Measurements from ENCODE around the gene SLC17A9. TPM values are rescaled to one million over a fixed set of nuclear protein-coding genes. Genes with fewer than 3 reads are reported as not detected.

Gene SLC17A9
- total and polyA plus RNA-seq, 10 of the 15 experiments (the other 5 are each of a cell fraction or from before 2014, with no cell fraction given), result 0.72 to 74.1 (median 29.4) TPM

DNA sequence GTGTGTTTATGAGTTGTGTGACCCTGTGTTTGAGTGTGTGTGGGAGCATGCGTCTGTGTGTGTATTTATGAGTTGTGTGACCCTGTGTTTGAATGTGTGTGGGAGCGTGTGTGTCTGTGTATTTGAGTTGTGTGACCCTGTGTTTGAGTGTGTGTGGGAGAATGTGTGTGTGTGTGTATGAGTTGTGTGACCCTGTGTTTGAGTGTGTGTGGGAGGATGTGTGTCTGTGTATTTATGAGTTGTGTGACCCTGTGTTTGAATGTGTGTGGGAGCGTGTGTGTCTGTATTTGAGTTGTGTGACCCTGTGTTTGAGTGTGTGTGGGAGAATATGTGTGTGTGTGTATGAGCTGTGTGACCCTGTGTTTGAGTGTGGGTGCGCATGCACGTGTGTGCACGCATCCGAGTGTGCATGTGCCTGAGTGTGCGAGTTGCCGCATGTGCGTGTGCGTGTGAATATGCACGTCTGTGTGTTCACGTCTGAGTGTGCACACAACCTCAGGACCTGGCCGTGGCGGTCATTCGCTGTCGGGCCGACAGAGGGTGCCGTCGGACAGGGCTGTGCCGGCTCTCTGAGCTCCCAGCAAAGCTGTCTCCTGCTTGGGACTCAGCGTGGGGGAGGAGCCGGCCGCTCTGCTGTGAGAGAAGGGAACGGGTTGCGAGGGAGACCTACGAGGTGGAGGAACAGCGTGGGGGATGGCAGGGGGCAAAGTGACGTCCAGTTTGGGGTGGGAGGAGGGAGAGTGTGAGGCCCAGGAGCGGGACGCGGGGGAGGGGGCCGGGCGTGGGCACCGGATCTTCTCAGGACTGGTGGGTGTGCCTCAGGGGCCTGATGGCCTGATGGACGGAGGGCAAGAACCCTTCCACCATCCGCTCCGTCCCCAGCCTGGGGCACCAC is 19.7 kb downstream of the SLC17A9 start (continued):
- no peak for TF ChIP-seq MLLT1 (IDR thresholded peaks at IDR 0.05)
- no peak for TF ChIP-seq ZZZ3 (IDR thresholded peaks at IDR 0.05; ENCODE audit: control insufficient read depth, insufficient read length, low read depth)
- TF ChIP-seq BHLHE40 (IDR thresholded peaks at IDR 0.05; ENCODE audit: borderline replicate concordance in 1 of 2, low read depth in 2 of 2, low read length in 1 of 2), result peak; percentile 39 to 85; a peak in 2 of 4 replicates
- TF ChIP-seq DPF2 (IDR thresholded peaks at IDR 0.05), result 0 out of 2 replicates have a peak, but pooled peaks have one; percentile 50
- TF ChIP-seq NR2F1 (conservative IDR thresholded peaks at IDR 0.05), result 0 out of 2 replicates have a peak, but pooled peaks have one; percentile 12
- TF ChIP-seq FOXK2 (IDR thresholded peaks at IDR 0.05), result no peak
- TF ChIP-seq CHD2 (IDR thresholded peaks at IDR 0.05; ENCODE audit: borderline replicate concordance, low read depth, low read length), result peak; percentile 79
- peak; percentile 75; the same call in 1 of the 2 replicates for TF ChIP-seq LARP7 (IDR thresholded peaks at IDR 0.05)
- peak; percentile 4 for TF ChIP-seq PBX3 (IDR thresholded peaks at IDR 0.05; ENCODE audit: insufficient replicate concordance, low read depth, low read length)
- TF ChIP-seq POU2F2 (IDR thresholded peaks at IDR 0.05; ENCODE audit: borderline replicate concordance, low read depth, low read length), result peak; percentile 89; the same call in 1 of the 3 replicates
- no peak for TF ChIP-seq STAT1 (conservative IDR thresholded peaks at IDR 0.05)
- TF ChIP-seq MYC (IDR thresholded peaks at IDR 0.05; ENCODE audit: insufficient read depth, insufficient read length, insufficient replicate concordance, low read length, severe bottlenecking), result no peak
- peak; percentile 60 for TF ChIP-seq RUNX3 (IDR thresholded peaks at IDR 0.05; ENCODE audit: low read length)
- no peak for TF ChIP-seq CUX1 (IDR thresholded peaks at IDR 0.05; ENCODE audit: insufficient replicate concordance, low read depth, low read length)
- peak; percentile 79; the same call in 1 of the 2 replicates for TF ChIP-seq SMARCA5 (IDR thresholded peaks at IDR 0.05)
- no peak for TF ChIP-seq ATF2 (IDR thresholded peaks at IDR 0.05; ENCODE audit: low read length)
- TF ChIP-seq POLR2A (IDR thresholded peaks at IDR 0.05; ENCODE audit: low read depth, low read length), result no peak
- peak; percentile 75; the same call in 1 of the 2 replicates for TF ChIP-seq NBN (IDR thresholded peaks at IDR 0.05)
- 0 out of 2 replicates have a peak, but pooled peaks have one; percentile 10 for TF ChIP-seq TARDBP (IDR thresholded peaks at IDR 0.05; ENCODE audit: borderline replicate concordance)
- peak in 1 of 2 experiments; percentile 7; a peak in 1 of 3 replicates for TF ChIP-seq EGR1 (IDR thresholded peaks at IDR 0.05; ENCODE audit: borderline replicate concordance in 1 of 2, low read depth in 2 of 2, low read length in 2 of 2)
- TF ChIP-seq SIN3A (IDR thresholded peaks at IDR 0.05; ENCODE audit: low read depth, low read length), result no peak
